ENCODE data around the gene IMMP2L.
A peak's percentile ranks its signal among the peaks of the same experiment; 100 is the strongest.

Gene IMMP2L

DNA sequence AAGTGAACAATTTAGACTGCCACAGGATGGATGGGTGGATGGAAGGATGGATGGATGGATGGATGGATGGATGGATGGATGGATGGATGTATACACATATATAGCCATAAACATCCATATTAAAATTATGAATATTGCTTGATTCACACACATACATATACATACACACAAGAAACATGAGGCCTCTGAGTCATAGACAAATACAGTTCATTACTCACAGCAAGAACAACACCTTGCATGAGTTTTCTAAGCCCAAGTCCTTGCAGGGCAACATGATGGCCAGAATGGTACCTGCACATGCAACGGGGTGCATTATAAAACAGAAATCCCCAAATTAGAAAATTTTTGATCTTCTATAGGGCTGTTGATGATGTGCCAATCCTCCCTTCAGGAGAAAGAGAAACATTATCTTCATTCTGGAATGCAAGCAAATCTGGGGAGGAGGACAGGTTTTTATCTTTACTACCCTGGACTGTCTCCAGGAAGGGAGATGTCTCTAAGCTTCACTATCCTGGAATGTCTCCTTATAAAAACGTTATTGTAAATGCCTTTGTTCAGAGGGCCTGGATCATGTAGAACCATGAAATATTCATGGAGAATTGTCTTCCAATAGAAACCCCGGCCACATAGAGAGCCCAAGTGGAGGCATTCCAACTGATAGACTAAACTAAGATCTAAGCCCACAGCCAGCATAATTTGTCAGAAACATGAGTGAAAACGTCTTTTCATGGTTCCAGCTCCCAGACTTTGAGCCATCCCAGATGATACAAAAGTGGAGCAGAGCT lies 709.9 kb downstream of the IMMP2L start:
- no peak for FAIRE-seq

DNA sequence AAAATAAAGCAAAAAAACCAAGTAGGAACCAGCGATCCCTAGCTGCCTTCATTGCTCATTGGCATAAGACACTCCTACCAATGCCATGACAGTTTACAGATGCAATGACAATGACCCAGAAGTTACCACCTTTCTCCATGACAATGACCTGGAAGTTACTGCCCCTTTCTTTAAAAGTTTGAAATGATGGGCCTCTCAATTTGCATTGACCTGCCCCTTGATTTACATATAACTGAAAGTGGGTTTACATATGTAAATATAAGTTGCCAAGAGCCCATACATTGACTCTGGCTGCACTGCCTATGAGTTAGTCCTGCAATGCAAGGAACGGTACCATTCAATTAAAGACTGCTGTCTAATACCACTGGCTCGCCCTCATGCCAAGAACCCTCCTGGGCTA lies 712.1 kb downstream of the IMMP2L start:
- FAIRE-seq: no peak

DNA sequence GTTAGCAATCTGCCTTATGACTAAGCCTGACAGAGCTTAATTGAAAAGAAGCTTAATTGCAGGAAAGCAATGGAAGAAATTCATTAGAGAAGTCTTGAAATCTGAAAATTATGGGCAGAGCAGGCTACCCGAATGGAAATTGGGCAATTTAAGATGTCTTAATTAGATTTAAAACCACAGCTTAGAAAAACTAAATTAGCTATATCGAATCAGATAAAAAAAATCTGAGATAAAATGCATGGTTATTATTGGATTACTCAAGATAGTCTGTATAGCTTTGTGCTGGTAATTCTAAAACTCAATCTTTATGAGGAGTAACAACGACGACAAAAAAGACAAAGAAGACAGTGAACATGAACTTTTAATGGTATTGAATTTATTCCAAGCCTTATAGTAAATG lies 719.5 kb downstream of the IMMP2L start:
- FAIRE-seq: no peak

DNA sequence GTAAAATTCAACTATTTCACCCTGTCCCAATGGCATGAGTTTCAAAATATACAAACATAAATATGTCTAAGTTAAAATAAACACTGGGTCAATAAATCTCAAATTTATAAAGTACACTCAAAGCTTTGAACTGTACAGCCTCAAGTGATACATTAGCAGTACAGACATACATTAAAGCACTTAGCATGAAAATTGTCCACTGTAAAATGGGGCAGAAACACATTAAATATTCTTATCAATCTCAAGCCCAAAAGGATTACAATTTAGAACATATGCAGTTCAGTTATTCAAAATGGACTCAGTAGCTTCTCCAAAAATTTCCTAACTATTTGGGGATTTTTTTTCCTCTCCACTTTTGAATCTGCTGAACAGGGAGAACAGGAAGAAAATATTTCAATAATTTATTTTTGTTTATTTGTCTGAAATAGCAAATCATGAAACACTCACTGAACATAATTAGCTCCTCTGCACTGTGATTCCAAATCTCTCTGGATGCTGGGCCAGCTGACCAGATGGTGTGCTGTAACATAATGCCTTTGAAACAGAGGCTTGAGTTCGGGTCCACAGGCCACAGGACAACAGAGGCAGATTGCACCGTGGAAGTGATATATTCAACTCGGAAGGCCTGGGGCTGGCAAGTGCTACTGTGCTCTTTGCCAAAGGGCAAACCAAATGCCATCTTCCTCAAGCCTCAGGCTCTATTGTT lies 720.3 kb downstream of the IMMP2L start:
- peak; percentile 43 for FAIRE-seq

DNA sequence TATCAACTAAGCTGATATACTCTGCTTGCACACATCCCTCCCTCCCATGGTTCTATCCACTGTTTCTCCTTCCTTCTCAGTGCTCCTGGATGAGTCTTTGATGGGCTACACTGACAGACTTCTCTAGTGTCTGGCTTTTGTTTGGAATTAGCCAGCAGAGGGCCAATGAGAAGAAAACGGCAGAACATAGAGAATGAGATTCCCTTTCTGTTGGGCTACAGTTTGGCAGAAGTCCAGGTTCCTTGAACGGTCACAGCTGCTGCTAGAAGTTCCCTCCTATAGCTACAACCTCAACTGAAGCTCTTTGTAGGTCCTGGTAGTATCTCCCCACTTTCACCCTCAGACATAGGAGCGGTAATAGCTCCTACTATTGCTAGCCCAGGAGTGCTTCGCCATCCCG lies 722.4 kb downstream of the IMMP2L start:
- no peak for FAIRE-seq

DNA sequence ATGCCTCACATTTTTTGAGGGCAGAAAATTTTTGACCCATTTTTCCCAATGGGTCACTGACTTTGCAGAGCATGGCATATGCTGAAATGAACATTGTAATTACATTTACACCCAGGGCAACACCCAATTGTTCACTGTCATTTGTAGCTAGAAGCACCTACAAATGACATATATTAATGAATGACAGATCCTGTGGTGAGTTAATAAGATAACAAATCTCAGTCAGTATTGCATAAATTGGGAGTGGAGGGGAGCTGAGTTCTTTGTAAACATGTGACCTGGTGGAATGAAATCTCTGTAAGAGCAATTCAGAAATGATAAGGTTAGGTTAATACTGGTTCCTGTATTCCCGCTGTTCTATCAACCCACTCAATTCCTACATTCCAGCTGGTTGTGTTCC lies 726.4 kb downstream of the IMMP2L start:
- FAIRE-seq: no peak

DNA sequence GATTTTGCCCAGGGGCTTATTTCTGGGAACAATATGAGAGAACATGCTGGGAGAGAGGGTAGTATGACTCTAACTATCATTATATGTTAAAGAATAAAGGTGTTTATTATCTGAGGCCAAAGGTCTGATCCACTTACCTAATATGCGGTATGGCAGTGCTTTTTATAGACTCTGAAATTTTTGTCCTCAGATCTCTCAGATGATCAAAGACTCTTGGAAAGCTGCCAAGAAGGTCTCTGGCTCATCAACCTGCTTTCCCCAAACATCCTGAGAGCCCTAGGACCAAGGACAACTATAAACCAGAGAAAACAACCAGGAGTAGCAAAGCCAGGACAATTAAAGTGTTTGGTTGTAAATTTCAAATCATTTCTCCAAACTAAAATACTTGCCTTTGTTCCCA lies 727.1 kb downstream of the IMMP2L start:
- FAIRE-seq: no peak

DNA sequence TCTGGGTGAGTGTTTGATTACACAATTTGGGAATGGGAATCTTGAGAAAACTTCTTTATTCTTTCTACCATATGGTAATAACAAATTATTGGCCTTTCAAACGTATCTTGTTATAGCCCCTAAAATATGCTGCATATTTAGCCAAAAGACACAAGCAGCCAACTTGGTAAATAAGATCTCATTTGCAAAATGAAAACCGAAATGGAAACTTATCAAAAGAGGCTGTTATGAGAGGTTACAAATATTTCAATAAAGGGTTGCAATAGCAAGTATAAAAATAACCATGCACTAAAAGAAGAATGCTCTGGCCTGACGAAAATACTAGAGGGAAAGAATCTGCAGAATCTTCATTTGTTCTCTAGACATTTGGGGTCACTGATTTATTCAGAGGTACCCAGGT lies 730.9 kb downstream of the IMMP2L start:
- FAIRE-seq: no peak

DNA sequence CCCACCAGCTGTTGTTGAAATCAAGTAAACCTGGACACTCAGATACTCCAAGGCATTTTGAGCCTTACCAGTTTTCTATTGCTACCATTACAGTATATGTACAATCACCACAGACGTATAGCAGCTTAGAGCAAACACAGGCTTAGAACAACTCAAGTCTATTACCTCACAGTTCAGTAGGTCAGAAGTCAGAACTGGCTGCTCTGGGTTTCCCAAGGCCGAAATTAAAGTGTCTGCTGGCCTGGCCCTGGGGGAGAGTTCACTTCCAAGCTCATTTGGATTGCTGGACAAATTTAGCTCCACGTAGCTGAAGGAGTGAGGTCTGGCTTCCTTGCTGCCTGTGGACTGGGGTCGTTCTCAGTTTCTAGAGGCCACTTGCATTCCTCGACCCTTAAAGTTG lies 731.5 kb downstream of the IMMP2L start:
- FAIRE-seq: no peak

DNA sequence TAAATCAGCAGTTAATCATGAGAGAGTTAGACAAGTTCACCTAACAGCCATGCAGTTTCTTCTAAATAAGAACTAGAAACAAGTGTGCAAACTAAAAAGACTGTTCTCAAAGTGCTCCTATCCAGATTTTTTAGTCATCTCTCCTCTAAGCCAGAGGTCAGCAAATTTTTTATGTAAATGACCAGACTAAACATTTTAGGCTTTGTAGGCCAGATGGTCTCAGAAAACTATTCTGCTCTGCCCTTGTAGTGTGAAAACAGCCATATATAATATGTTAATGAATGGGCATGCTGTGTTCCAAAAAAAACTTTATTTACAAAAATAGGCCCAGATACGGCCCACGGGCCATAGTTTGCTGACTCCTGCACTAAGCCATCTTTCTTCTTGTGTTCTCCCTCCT lies 734.4 kb downstream of the IMMP2L start:
- FAIRE-seq: no peak

DNA sequence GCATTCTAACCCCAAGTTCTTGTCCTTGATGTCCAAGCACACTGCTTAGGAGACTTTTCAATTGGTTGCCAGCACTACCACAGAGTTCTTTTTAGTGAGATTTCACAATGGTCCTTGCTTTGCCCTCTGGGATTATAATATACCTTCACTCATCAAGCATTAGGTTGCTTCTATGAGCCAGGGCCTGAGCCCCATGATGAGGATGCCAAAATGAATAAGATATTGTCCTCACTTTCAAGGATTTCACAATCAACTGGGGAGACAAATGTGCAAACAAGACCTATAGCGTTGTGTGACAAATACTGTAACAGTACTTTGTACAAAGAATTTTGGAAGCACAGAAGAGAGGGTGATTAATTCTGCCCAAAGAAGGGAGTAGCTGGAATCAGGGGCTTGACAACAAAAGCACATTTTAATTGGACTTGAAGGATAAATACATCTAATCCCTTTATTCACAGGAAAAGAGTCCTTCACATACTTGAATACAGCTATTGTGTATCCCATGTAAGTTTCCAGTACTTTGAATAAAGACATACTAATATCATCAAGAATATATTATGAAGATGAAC lies 734.9 kb downstream of the IMMP2L start:
- no peak for FAIRE-seq

DNA sequence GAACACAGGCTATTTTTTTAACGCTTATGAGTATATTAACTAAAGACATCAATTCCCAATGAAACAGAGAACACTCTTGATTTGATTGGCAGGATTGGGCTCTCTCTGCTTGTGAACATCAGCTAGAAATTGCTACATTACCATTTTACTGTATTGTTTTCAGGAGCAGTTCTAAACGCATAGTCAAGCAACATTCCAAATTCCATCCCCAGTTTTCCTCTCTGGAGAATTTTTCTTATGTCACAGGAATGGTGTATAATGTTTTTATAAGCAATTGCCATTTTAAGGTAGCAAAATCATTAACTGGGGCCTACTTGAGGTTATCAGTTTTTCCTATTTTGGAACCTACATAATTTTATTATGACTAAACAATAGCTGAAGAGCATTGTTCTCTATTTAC lies 748.3 kb downstream of the IMMP2L start:
- FAIRE-seq: no peak

DNA sequence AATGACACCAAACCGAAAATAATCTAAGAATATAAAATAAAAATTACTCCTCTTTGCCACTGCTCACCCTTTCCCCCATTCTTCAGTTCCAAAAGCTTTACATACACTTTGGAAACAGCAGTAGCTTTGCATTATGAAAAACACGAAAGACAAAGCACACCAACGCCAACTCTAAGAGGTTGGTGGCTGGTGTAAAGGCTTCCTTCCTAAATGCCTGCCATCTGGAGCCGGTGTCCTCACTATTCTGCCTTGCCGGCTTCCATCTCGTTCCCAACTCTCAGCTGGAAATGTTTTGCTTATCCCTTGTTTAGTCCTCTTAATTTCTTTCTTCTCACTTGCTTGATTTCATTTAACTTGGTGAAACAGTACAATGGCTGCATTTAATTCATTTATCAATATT lies 752.5 kb downstream of the IMMP2L start:
- no peak for FAIRE-seq

DNA sequence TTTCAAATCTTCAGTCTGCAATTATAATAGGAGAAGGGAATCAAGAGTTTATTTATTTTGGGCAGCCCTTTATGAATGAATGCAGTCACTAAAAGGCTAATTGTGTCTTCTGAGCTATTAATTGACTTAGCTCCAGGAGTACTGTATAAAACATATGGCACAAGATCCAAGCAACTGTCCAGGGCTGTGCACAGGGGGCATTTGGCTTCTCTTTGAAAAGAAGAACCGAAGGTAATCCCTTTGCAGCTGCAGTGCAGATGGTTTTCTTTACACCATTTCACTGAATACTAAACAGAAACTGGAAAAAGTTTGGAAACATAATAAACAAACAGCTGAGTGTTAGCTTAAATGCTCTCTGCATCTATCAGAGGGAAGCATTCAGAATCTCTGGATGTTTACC lies 753.9 kb downstream of the IMMP2L start:
- FAIRE-seq: no peak

DNA sequence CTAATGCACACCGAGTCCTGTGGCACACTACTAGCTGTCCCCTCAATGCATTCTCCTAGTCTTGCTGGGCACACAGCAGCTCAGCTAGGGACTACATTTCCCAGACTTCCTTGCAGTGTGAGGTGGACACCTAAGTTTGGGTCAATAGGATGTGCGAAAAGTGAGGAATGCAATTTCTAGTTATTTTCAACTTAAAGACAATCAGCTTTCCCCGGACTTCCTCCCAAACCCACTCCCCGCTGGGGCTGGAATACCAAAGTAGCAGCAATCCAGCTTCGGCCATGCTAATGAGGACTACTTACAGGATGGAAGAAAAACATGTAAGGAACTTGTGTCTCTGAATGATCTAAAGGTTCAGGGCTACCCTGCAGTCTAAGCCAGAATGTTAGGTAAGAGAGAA lies 757.8 kb downstream of the IMMP2L start:
- FAIRE-seq: no peak

DNA sequence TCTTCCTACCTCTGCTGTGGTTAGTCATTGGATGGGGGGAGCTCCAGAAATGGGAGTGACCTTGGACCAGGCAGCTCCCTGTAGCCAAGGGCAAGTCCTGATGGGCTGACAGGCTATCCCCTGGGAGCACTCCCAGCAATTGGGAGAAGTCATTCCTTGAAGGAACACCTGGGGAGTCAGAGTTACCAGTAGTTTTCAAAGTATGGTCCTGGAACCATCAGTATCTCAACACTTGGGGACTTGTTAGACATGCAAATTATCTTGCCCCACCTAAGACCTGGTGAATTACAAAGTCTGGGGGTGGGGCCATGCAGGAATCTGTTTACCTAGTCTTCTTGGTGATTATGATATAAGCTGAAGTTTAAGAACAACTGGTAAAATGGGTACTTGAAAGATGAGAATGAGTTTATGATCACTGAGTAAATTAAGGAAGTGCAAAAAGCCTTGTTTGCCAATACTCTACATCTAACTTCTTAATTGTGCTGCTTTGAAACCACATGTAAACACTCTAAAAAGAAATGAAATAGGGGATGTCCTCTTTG lies 758.6 kb downstream of the IMMP2L start:
- no peak for FAIRE-seq

DNA sequence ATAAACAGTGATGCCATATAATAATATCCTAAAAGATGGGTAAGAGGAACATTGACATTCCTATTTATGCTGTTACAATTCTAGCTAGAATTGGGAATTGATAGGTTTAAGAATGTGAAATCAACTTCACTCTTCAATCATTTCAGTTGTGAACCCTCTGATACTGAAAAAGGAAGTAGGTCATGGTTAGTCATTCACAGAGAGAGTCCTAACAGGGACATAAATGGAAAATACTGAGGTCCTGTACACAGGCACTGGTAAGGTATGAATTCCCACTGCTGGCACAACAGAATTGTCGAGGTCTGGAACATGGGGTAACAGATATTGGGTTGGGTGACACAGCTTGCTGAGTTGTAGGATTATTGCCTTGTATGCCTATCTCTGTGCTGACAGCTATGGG lies 760.8 kb downstream of the IMMP2L start:
- no peak for FAIRE-seq

DNA sequence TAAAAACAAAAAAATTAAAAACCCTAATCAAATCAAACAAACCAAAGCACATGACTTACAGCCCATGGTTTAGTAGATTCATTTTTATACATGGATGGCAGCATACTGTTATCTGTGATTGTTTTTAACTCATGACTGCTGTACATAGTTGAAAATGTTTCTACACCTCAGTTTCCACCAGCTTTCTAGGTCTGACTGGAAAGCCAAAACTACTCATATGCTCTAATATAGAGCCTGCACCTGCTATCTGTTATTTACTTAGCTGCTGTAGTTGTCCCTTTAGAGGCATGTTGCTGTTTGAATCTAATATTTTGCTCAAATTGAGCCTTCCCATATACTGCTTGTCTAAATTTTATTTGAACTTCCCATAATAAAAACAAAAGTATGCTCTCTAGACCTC lies 761.3 kb downstream of the IMMP2L start:
- no peak for FAIRE-seq

DNA sequence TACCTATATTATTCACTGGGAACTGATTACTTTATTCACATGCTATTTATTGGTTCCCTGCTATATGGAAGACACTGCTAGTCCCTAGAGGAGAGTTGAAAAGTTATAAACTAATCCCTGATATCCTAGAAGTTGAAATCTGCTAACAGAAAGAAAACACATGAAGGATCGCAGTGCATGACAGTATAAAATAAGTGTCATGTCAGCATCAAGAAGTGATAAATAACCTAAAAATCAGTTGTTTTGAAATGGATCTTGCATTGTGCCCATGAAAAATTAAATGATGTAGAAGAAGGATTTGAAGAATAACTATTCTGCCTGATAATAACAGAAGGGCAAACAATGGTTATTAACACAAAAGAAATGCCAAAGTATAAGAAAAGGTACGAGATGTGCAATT lies 764.6 kb downstream of the IMMP2L start:
- FAIRE-seq: no peak

DNA sequence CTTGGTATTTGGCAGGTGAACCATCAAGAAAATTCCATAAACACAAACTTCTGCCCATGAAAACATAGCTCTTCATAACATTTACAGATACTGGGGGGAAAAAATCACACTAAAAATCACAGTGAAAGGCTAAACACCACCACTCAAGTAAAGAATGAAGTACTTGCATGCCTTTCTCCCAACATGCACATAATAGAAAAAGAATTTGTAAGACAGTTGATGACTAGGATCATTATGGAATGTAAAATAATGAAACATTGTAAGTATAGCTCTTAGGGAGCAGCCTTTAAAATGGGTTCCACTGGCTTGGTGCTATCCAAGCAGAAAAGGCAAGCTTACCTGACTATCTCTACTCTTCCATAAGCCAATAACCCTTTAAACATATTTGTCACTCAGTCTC lies 771.3 kb downstream of the IMMP2L start:
- FAIRE-seq: no peak

DNA sequence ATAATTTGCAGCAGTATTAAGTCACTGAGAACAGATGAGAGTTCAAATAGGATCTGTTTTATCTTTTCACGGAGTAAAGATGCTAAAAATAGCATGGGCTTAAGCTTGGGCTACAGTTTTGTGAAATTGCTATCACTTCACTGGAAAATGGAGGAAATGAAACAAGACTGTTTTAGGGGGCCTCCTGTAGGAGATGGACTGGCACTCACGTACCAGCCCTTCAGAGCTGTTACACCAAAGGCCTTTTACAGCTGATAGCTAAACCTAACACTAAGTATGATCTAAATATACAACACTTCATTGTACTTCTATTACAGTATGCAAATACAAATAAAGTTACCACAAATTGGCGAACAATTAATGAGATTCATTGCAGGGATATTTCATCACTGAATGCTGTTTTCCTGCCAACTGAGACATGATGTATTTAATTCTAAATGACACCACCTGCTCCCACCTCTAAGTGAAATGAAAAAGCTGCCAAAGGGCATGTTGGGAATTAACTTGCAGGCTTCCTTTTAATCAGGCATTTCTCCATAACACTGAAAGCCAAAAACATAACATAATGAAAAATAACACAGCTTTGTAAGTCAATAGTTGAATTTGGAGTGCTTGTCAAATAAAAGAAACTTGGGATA lies 775.8 kb downstream of the IMMP2L start:
- FAIRE-seq: no peak

DNA sequence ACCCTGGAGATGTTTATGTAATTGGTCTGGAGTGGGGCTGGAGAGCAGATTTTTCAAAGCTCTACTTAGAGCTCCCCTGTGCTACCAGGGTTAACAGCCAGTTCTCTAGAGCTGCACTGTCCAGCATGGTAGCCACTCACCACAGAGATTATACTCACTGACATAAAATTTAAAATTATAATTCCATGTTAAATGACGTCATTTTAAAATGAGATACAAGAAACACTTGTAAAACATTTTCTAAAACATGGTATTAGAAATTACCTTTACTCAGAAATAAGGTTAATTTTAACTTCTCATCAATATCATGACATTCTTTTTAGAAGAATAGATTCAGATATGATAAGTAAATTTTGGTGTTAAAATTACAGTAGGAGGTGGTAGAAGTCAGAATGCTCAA lies 777.5 kb downstream of the IMMP2L start:
- peak; percentile 55 for FAIRE-seq

DNA sequence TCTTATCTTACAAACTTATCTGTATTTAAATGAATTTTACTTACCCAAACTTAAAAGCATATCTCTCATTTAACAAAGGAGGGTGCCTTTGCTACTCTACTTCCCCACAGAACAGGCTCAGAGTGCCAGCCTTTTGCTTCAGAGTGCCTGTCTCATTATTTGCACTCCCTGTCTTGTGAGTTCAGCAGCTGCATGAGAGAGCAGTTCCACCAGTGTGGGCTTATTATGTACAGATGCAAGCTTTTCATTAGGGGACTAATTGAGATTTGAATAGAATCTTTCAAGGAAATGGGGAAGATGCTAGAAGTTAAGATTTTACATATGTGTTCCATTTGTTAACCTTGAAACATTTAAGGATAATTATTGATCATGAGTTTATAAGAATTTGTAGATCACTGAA lies 781.6 kb downstream of the IMMP2L start:
- no peak for FAIRE-seq

DNA sequence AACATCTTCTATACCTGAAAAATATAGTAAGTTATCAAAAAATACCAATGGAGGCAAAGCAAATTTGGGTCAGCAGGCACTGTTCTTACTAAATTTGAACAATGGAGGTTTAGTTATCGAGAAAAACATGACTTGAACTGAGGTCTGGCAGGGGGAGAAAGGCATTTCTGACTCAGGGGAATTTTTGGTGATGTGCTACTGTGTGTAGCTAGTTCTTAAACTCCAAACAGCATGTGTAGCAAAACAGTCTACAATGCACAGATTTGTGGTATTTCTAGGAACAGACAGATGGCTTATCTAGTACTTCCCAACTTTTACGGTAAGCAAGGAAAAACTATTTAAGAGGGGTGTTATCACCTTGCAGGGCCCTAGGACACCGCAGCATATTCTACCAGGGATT lies 783.0 kb downstream of the IMMP2L start:
- no peak for FAIRE-seq
